Stimulated activated CD8-positive, alpha-beta memory T cell treated with anti-CD3 and anti-CD28 coated beads, Interleukin-7, amount 100 ng/mL, for 1 hour (primary cell): Measurements from ENCODE around the gene CTIF.

Experiments used
- DNase-seq, 2 donors: peaks; one replicate each; pipeline ENCODE4 v3.0.0-alpha.2; 2020; ENCODE audit warnings: low read depth in 2 of 2

Gene CTIF

DNA sequence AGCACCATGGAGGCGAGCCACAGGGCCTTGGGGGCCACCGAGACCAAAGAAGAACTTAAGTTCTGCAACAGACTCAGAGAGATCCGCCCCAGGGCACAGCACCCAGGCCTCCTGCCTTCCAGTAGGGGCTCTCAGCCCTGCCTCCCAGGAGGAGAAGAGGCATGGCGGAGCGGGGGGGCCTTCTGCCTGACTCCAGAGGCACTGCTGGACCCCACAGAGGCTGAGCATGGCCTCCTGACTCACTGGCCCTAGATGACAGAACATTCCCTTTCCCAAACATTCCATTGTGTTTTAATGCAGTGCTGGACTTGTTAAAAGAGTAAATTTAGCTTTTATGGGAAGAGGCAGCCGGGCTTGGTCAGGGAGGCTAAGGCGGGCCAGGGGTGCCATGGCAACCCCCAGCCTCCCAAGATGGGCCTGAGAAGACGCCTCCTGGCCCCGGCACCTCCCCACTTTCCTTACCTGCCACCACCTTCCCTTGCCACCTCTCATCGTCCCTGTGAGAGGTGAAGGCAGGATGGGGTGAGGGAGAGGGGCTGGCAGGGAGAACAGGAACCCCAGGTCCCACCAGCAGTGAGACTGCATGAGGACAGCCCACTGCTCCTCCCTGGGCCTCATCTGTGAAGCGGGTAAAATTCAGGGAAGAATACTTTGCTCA, 346.6 kb downstream of the CTIF start:
- DNase-seq, result no peak

DNA sequence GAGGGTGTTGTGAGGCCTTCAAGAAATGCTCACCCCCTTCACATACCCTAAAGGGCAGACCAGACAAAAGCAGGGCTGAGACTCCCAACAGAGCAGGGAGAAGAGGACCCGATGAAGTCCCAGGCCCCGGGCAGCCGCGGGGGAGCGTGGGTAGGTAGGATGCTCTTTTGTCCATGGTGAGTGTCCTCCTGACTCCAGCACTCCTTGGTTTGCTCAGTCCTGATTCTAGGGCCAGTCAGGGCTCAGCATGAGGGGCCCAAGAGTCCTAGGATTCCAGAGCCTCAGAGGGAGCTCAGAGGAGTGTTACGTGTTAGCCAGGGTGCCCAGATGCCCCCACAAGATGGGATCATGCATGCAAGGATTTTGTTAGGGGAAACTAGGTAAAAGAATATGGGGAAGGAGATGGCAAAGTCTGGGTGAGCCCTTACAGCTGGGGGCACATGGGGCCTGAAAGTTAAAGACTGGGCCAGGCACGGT, 347.1 kb downstream of the CTIF start:
- no peak for DNase-seq

DNA sequence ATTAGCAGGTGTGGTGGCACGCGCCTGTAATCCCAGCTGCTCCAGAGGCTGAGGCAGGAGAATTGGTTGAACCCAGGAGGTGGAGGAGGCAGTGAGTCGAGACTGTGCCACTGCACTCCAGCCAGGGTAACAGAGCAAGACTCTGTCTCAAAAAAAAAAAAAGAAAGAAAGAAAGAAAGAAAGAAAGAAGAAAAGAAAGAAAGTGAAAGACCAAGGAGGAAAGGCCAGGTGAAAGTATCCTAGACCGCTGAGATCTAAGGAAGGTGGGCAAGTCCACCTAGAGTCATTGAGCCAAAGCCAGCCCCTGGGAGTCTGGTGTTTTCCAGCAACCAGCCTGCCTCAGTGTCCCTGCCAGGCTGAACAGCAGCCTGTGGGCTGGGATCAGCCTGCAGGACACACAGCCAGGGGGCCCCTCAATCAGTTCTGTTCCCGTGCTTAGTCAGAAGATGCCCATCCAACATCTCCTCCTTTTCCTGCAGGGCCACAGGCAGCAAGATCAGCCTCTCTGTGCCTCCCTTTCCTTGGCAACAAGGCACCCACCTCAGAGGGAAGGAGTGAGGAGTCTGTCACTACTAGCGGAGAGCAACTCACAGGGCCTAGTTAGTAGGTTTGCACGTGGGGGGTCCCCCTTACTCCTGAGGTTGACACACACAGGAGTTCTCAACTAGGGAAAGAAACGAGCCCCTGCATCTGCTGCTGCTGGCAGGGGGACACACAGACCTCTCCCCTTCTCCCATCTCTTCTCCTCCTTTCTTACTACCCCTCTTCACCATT, 347.9 kb downstream of the CTIF start:
- no peak for DNase-seq

DNA sequence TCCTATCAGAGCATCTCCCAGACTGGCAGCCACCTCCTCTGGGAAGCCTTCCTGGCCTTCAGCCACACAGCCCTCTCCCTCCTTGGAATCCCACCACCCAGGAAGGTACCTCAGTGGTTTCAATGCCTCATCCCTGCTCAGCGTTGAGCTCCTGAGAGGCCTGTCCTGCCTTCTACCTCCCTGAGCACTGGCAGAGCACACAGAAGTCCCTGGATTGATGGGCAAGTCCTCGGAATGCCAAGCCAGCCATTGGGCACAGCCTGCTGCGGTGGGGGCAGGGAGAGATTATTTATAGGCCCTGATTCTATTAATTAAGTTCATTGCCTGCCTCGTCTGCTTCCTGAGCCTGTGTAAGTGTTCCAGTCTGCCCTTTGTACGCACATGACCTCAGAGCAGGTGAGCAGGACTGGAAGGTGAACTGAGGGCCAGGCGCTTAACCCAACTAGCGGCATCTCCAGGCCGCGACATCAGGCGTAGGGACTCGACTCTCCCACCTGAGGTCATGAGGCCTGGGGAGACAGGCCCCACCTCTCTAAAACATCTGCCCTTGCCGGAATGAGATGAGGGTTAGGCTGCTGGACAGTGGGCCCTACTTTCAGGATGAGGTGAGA, 348.6 kb downstream of the CTIF start:
- DNase-seq, result no peak

DNA sequence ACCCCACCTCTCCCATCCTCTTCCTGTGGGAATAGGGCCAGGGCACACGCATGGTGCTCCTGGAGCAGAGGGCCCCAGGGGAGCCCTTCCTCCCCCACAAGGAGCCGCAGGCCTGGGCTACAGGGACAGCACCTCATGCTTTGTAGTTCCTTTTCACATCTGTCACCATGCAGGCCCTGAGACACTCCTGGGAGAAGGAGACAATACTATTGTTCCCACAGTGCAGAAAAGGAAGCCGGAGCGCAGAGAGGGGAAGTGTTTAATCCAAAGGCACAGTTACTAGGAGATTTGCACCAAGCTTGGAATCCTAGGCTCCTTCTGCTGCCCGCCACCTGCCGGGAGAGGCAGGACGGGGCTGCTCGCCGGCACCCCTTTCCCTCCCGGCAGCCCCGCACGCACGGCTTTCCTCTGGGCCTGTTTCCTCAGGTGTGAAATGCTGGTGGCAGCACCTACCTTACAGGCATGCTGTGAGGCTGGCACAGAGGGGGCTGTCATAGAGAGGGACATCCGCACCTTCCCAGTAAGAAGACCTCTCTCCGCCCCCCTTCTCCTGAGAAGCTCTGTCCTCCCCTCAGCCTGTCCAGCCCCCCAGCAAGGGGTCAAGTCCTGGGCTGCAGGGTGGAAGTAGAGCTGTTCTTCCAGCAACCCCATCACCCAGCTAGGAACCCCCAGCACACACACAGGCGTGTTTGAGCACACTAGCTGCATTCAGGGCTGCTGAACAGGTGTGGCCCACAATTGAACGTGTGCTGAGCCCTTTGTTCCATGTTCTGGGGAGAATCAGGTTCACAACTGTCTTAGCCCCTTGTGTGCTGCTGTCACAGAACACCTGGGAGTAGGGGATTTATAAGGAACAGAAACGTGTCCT, 349.3 kb downstream of the CTIF start:
- no peak for DNase-seq

DNA sequence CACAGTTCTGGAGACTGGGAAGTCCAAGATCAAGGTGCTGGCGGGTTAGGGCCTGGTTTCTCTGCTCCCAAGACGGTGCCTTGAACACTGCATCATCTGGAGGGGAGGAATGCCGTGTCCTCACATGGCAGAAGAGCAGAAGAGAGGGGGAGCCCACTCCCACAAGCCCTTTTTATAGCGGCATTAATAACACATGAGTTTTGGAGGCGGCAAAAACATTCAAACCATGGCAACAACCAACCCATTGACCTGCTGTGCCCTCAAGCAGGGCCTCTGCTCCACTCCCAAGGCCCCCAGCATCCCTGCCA, 349.9 kb downstream of the CTIF start:
- DNase-seq, result no peak

DNA sequence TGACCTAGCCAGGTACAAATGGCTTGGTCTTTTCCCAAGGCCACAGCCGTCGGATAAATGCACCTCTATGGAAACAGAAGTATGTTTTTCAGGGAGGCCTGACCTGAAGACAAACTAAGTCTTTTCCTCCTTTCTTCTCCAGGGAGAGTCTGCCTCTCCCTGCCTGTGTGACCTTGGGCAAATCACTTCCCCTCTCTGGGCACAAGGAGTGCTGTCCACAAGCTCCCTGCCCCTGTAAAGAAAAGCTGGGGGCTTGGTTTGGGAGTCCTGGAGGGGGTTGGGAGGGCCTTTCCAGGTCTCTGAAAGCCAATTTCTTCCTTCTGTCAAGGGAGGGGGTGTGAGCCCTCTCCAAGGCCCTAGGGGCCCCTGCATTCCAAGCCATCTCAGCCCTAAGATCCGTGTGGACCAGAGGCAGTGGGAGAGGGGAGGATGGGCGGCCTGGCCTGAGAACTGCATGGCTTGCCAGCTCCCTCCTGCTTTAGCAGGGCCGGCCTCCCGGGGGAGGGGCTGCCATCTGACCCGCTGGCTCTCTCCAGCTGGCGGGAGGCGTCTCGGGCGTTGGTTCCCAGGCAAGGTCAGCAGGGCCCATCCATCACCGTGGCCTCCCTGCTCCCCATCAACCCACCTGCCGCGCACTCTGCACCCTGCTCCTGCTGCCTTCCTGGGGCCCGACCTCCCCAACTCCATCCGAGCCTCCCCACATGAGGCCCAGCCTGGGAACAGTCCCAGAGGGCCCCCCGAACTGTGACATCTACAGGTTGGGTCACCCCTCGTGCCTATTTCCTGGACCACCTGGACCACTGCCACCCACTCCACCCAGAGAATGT, 350.5 kb downstream of the CTIF start:
- DNase-seq, result no peak

DNA sequence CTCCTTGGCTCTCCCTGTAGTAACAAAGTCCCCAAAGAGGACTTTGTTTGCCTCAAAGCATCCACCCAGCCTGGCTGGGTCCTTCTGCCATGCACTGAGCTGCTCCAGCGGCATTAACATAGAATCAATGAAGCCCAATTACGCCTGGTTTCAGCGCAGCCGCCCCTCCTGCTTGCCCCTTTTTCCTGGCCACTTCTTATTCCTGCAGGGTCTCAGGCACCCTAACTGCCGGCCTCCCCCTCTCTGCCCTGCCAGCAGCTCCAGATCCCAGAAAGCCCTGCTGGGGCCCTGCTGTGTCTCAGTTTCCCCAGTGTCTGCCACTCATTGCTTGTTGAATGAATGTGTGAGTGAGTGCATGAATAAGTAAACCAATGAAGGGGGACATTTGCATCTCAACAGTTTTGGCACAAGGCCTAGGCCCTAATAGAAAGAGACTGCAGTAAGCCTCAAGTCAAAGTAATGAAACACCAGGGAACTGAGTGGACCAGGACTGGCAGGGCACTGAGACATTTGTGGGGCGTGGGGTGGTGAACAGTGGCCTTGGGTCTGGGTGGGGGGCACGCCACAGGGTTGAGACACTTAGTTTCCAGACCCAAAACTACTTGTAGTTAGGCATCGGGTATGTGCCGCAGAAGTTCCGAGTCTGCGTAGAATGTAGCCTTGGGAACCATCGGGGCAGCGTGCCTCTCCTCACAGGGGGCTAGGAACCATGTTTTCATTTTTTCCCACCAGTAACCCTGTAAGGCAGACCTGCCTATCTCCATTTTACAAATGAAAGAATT, 351.3 kb downstream of the CTIF start:
- no peak for DNase-seq

DNA sequence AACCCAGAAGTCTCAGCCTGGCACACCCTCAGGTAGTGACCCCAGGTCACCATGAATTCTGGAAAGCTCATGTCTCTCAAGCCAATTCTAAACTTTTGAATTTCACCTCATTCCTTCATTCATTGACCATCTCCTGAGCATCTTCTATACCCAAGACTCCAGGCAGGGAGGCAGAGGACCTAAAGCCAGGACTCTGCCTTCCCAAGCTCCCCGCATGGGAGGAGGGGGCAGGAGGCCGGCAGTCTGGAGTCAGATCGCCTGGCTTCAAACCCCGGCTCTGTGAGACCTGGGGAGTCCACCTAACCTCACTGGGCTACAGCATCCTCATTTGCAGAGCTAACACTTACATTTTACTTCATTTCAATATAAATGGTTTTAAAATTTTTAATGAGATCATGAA, 352.9 kb downstream of the CTIF start:
- no peak for DNase-seq

DNA sequence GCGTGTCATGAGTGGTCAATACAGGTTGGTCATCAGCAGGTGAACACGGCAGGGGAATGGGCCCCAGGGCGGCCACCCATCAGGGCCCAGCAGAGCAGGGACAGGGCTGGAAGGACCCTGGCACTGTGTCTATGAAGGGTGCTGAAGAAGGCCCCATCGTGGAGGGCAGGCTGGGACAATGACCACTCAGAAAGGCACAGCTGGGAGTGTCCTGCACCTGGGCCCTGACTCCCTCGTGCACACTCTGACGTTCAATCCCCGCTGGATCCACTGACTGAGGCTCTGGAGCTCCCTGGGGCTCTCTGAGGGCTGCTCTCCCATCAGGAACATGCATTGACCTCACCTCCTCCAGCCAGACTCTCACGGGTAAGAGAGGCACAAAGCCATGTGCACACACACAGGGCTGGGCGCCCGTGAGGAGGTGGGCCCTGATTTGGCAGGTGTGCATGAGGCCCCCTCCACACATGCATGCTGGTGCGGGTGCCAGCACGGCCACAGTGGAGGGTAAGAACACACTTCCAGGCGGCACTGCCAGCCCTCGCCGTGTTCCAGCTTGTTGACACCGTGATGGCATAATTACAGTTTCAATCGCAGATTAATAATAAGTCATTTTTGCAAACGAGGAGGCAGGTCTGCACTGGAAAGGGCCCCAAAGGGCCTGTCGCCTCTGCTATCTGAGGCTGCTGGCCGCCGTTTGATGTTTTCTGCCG, 353.5 kb downstream of the CTIF start:
- DNase-seq, result no peak

DNA sequence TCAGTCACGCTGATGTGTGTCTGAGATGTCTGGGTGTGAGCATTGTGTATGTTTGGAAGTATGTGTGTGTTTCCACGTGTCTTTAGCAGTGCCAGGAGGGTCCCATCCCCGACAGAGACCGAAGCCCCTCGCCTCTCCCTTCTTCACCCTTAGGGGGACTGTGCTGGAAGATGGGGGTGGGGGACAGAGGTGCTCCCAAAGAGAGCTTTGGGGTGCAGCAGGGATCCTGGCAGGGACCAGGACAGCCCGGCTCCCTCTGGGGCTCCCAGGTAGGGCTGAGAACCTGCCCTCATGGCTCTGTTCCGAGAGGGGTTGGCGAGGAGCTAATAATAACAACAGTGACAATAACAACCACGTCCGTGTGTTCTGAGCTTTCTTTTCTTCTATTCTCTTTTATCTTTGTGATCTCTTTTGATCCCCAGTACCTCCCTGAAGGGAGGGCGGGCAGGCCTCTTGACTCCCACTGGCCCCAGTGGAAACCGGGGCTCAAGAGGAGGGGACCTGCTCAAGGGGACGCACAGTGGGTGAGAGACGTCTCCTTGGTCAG, 354.3 kb downstream of the CTIF start:
- DNase-seq, result no peak

DNA sequence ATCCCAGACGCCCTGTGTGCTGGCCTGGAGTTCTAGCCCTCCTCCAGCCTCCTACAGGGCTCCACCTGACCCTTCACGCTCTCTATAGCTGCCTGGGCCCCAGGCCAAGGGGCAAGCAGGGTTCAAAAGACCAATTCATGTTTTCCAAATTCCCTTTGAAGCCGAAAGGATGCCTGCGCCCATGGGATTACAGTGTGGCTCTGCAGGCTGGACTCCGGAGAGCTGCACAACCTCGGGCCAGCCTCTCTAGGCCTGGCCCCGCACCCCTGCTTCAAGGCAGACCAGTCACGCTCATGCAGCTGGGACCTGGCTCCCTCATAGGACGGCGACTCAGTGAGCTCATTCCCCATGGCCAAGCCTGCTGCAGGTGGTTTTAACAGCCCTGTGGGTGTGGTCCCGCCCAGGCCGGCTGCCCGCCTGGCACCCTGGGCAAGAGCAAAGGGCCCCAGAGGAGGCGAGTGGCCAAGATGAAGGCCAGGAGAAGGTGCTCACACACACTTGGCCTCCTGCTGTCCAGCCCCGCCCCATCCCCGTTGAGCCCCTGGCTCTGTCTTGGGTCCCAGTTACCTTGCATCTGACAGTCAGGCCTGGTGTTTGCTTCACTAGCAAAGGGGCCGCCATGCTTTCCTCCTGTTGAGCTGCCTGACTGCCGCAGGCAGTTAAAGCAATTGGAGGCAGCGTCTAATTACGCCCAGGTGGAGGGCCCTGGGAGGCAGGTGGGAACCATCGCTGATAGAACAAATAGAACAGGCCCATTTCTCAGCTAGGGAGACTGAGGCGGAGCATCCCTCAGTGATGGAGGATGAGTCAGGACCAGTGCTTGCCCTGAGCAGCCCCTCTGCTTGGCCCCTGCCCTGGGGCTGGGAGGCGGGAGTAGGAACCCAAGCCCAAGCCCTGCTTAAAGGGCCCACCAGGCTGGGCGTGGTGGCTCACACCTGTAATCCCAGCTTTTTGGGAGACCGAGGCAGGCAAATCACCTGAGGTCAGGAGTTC, 355.1 kb downstream of the CTIF start:
- DNase-seq, result no peak

DNA sequence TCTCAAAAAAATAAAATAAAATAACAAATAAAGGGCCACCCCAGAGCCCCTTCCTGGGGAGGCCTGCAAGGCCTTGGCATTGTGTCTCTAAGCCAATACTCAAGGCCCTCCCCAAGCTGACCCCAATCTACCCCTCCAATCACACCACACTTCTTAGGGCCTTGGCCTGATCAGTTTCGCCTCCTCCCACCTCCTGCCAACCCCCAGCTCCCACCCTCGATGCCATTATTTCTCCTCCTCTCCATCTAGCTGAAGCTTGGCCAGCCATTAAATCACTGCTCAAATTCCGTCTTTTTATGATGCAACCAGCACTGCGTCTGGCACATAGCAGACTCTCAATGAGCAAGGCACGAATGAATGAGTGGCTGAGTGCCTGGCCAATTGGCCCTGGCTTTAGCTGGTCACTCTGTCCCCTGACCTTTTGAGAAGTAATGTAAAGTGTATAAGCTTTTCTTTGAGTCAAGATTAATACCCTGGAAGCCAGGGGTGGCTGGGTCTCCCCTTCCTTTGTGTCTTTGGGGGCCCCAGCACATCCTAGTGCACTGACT, 356.0 kb downstream of the CTIF start:
- DNase-seq, result no peak

DNA sequence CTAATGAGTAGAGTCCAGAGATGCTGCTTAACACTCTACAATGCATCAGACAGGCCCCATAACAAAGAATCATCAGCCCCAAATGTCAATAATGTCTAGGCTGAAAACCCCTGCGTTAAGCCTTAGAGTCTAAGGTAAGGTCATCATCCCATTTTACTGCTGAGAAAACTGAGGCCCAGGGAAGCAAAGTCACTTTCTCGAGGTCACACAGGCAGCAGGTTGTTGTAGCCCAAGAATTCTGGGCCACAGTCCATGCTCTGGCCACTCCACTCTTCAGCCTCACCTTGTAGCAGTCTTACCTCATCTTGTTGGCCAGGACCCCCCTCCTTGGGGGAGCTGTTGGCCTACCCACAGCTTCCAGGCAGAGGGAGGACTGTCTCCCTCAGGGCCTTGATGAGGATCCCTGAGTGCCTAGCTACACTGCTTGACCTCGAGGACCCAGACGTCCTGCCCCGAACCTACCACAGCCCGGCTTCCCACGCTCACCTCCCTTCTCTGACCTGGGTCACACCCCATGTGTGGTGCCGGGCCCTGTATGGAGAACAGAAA, 357.6 kb downstream of the CTIF start:
- no peak for DNase-seq

DNA sequence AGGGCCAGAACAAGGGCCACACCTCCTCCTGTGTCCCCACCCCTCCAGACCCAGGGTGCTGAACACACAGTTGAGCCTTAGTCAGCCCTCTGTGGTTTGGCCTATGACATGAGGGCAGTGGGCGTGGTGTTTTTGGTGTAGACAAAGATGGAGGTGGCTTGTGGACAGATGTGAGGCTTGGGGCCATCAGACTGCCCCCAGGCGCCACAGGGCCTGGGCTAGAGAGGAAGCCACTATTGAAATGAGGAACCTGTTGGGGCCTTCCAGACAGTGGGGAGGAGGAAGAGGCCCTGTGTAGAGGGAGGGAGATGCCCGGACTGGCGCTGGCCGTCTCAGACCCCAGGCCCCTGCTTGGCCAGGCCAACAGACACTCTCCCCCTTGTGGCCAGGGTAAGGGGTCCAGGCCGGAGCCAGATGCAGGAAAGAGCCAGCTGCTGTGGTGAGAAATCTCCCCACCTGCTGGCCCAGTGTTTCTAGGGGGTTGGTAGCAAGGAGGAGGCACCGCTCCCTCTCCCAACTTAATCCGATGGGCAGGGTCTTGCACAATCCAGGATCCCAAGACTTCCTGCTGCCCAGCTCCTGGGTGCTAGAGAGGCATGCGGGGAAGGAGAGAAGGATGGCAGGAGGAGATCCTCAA, 358.2 kb downstream of the CTIF start:
- no peak for DNase-seq

DNA sequence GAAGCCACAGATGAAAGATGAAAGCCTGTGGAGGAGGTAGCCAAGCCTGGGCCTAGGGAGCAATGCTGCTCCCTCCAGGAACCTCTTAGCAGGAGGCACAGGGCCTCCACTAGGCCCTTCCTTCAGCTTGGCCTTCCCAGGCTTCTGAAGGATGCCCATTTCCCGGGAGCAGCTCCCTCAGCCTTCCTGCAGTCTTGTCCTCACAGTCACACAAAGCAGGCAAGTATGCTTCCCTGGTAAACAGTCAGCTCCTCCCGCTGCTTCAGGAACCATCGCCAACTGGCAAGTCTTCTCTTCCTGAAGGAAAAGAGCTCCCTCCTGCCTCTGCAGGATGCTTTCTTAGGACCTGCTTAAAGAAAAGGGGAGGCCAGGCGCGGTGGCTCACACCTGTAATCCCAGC, 358.7 kb downstream of the CTIF start:
- no peak for DNase-seq

DNA sequence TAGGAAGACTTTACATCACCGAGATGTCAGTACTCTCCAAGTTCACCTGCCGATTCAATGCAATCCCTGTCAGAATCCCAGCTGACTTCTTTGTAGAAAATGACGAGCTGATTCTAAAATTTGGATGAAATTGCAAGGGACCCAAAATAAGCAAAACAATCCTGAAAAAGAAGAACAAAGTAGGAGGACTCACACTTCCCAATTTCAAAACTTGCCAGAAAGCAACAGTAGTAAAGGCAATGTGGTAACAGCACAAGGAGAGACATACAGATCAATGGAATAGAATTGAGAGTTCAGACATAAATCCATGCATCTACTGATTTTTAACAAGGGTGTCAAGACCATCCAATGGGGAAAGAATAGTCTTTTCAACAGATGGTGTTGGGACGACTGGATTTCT, 359.7 kb downstream of the CTIF start:
- no peak for DNase-seq
